Measurements from ENCODE around the gene UBC.

Gene UBC

GRCh38 chr12:124914392-124915238 is at the start of gene UBC:
UBC (minus strand) TSS chr12:124914650; CDS start chr12:124913771, 879 bp downstream.
- DNase-seq (ENCODE audit: extremely low read depth in 1 of 2, low read depth in 1 of 2), result peak; percentile 81 to 87

DNA sequence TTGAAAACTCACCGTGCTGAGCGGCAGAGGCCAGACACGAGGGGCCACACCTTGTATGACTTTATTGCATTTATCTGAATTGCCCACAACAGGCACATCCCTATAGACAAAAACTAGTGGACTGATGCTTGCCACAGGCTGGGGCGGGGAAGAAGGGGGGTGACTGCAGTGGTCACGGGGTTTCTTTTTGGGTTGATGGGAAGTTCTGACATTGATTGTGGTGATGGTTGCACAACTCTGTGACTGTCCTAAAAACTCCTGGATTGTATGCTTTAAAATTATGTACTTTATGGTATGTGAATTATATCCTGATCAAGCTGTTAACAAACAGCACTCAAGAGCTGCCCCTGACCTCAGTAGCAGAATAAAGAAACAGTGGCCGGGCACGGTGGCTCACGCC is 48.8 kb upstream of the UBC start:
- DNase-seq (ENCODE audit: extremely low read depth in 1 of 2, low read depth in 1 of 2), result no peak

- no peak for DNase-seq (ENCODE audit: extremely low read depth in 1 of 2, low read depth in 1 of 2)
Observed at GRCh38 chr12:124961055-124961454, 46.6 kb upstream of the UBC start.

DNA sequence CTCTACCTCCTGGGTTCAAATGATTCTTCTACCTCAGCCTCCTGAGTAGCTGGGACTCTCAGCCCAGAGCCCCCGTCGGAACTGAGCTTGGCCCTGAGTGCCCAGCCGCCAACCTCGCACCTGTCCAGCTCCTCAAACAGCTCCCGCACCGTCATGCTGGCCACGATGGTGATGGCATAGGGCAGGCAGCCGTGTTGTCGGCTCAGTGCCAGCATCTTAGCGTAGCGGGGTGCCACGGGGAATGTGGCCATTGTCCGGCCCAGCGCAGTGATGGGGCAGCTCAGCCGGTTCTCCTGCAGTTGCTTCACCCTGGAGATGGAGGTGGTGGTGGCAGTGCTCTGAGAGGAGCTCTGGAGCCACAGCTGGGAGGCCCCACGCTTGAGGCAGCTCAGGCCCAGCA is 42.1 kb upstream of the UBC start:
- no peak for DNase-seq (ENCODE audit: extremely low read depth in 1 of 2, low read depth in 1 of 2)

DNA sequence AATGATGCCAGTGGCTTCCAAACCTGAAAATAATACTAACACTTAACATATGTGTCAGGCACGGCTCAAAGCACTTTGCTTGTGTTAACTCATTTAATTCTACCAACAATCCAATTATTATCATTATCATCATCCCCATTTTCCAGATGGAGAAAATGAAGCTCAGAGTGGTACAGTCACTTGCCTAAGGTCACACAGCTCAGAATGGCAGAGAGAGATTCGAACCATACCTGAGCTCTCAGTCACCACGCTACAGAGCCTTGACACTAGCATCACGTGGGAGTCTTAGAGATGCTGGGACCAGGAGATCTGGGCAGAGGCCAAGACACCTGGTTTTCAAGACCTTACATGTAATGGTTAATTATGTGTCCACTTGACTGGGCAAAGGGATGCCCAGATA is 40.3 kb upstream of the UBC start:
- DNase-seq (ENCODE audit: extremely low read depth in 1 of 2, low read depth in 1 of 2), result no peak

GRCh38 chr12:124953689-124954405 is 39.4 kb upstream of the UBC start:
- DNase-seq (ENCODE audit: extremely low read depth in 1 of 2, low read depth in 1 of 2), result no peak

- no peak for DNase-seq (ENCODE audit: extremely low read depth in 1 of 2, low read depth in 1 of 2)
Observed at GRCh38 chr12:124952801-124953200, 38.4 kb upstream of the UBC start.

GRCh38 chr12:124952295-124952694 is 37.8 kb upstream of the UBC start:
- DNase-seq (ENCODE audit: extremely low read depth in 1 of 2, low read depth in 1 of 2), result no peak

DNA sequence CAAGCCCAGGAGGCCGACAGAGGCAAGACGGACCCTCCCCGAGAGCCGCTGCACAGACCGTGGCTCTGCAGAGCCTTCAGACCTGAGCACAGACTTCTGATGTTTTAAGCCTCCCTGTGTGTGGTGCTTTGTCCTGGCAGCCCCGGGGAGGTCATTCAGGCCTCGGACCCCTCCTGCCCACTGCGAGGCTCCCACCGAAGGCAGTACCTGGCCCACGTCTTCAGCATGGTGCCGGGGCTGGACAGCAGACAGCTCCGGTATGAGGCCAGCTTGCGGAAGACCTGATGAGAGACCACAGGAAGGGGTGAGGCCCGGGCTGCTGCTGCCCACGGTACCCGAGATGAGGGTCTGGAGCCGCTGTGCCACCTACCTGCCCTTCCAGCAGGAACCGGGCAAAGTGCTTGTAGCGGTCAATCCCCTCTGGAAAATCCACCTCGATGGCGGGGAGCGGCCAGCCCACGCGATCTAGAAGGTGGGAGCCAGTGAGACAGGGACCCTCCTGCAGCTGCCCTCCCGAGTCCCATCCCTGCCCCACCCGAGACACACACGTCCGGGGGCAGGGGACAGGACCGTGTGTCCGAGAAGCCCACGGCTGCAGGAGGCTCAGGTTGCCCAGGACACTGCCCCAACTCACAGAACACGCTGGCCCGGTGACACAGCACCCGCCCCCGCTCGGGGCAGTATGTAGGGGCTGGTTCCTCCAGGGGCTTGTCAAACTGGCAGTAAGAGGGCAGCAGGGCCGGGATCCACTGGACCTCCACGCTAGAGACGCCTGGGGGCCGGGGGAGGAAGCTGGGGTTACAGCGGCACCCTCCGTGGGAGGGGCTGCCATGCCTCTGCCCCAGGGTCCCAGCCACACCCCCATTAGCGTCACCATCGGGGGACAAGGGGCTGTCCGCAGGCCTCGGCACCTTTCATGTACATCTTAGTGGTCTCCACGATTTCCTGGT is 35.6 kb upstream of the UBC start:
- DNase-seq (ENCODE audit: extremely low read depth in 1 of 2, low read depth in 1 of 2), result no peak

GRCh38 chr12:124949066-124949465 is 34.6 kb upstream of the UBC start:
- DNase-seq (ENCODE audit: extremely low read depth in 1 of 2, low read depth in 1 of 2), result no peak

GRCh38 chr12:124947561-124948398 is 33.3 kb upstream of the UBC start:
- no peak for DNase-seq (ENCODE audit: extremely low read depth in 1 of 2, low read depth in 1 of 2)

DNA sequence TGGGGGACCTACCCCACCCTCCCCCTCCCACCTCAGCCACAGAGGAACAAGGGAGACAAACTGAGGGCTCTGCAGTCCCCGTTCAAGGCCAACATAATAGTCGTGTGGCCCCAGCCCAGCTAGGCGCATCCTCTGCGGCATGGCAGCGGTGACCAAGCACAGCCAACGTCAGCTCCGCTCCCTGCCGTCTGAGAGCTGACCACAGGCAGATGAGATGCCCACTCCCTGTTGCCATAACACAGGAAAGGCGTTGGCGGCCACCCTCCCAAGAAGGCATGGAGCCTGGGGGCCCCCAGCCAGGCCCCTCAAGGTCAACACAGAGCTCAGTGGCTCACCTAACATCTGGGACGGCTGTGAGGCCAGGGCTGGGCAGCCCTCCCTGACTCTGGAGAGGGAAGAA is 32.6 kb upstream of the UBC start:
- no peak for DNase-seq (ENCODE audit: extremely low read depth in 1 of 2, low read depth in 1 of 2)

- DNase-seq (ENCODE audit: extremely low read depth in 1 of 2, low read depth in 1 of 2), result no peak
Observed at GRCh38 chr12:124946447-124946793, 32.0 kb upstream of the UBC start.

DNA sequence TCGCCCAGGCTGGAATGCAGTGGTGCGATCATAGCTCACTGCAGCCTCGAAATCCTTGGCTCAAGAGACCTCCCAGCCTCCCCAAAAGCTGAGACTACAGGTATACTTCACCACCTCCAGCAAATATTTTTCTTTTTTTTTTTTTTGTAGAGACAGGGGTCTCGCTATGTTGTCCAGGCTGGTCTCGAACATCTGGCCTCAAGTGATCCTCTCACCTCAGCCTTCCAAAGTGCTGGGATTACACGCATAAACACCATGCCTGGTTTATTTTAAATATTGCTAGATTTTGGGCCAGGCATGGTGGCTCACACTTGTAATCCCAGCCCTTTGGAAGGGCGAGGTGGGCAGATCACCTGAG is 26.7 kb upstream of the UBC start:
- no peak for DNase-seq (ENCODE audit: extremely low read depth in 1 of 2, low read depth in 1 of 2)

- DNase-seq (ENCODE audit: extremely low read depth in 1 of 2, low read depth in 1 of 2), result peak in 1 of 2 donors; percentile 65
Observed at GRCh38 chr12:124940393-124941169, 26.1 kb upstream of the UBC start.

- no peak for DNase-seq (ENCODE audit: extremely low read depth in 1 of 2, low read depth in 1 of 2)
Observed at GRCh38 chr12:124940143-124940392, 25.6 kb upstream of the UBC start.

GRCh38 chr12:124939421-124940142 is 25.1 kb upstream of the UBC start:
- DNase-seq (ENCODE audit: extremely low read depth in 1 of 2, low read depth in 1 of 2), result peak; percentile 67 to 75

- no peak for DNase-seq (ENCODE audit: extremely low read depth in 1 of 2, low read depth in 1 of 2)
Observed at GRCh38 chr12:124939079-124939420, 24.6 kb upstream of the UBC start.

DNA sequence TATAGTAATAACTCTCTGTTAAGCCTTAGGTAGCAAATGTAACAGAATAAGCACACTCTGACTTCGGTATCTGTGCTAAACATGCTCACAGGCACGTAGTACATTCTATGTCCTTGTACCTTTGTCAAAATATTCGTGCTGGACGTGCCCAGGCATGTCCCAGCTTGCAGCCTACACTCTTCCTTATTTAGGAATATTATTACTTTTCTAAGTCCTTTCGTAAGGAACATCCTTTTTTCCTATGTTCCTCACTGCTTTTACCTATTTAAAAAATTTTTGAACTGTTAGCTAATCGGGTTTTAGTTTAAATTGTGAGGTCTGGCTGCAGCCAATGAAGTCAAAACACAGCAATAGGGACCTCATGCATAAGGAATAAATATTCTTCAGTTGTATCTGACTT is 24.1 kb upstream of the UBC start:
- DNase-seq (ENCODE audit: extremely low read depth in 1 of 2, low read depth in 1 of 2), result no peak

Measured in activated CD8-positive, alpha-beta memory T cell treated with anti-CD3 and anti-CD28 coated beads for 1 hour (primary cell).